A549 (cell line): ENCODE measurements around the gene CTBP2. TPM values are rescaled to one million over a fixed set of nuclear protein-coding genes. Genes with fewer than 3 reads are reported as not detected.
A peak's percentile ranks its signal among the peaks of the same experiment; 100 is the strongest.

Experiments used
- ATAC-seq, 2 experiments: fragments of 200-7000 bp in 1 of 2; fragments of >200 bp in 1 of 2; cut with Nextera tagmentation in 1 of 2; cut with Tn5 transposase in 1 of 2; 3 replicates each; pipeline versions ENCODE4 v1.8.0 to v1.9.1; 2018 to 2020; ENCODE audit warnings: mild to moderate bottlenecking in 1 of 2, moderate library complexity in 1 of 2
- CTCF ChIA-PET: fragments of 300-600 bp; sonication (Branson Sonifier 250); formaldehyde crosslinking; extraction: SDS; loops from one replicate; lab custom pipeline; 2021; ENCODE audit warnings: antibody characterized with exemption, inconsistent platforms; lab: Yijun Ruan, JAX
- POLR2A ChIA-PET: fragments of 350-600 bp; formaldehyde crosslinking; extraction: SDS; loops from one replicate; lab custom pipeline; 2021; ENCODE audit warnings: antibody characterized with exemption, inconsistent platforms; lab: Yijun Ruan, JAX
- DNase-seq, 2 experiments: peaks; one replicate each; pipeline versions ENCODE4 v3.0.0 to v3.0.0-alpha.2; 2011 to 2016; ENCODE audit warnings: low read depth in 1 of 2, low spot score in 1 of 2
- FAIRE-seq: peaks from 2 replicates; lab custom pipeline; 2011; peaks lifted over from hg19 to GRCh38; lab: Jason Lieb, UNC
- H3K27ac ChIP-seq, 2 experiments: fragments of >200 bp; sonication (Bioruptor Twin); formaldehyde crosslinking; 3 replicates each; pipeline ENCODE4 v1.5.1; 2016 to 2017
- H3K4me1 ChIP-seq: fragments of >200 bp; sonication (Bioruptor Twin); formaldehyde crosslinking; 3 replicates; pipeline ENCODE4 v1.6.1; 2016
- H3K4me2 ChIP-seq: fragments of >200 bp; sonication (Bioruptor Twin); formaldehyde crosslinking; 3 replicates; pipeline ENCODE4 v1.6.1; 2016
- H3K4me3 ChIP-seq: fragments of >200 bp; sonication (Bioruptor Twin); formaldehyde crosslinking; 3 replicates; pipeline ENCODE4 v1.5.1; 2016
- H3K9me3 ChIP-seq: fragments of >200 bp; sonication (Bioruptor Twin); formaldehyde crosslinking; 3 replicates; pipeline ENCODE4 v1.6.1; 2016
- BHLHE40 ChIP-seq: IDR thresholded peaks from 2 replicates; pipeline ENCODE4 v1.6.1; 2012; ENCODE audit warnings: low read depth, low read length, inconsistent platforms
- CBX2 ChIP-seq: fragments of 200-600 bp; sonication (generic); IDR thresholded peaks from 2 replicates; pipeline ENCODE4 v1.6.1; 2016; ENCODE audit warnings: low read depth, mild to moderate bottlenecking, borderline replicate concordance
- CBX8 ChIP-seq: fragments of 200-600 bp; sonication (generic); IDR thresholded peaks from 2 replicates; pipeline ENCODE4 v1.6.1; 2016
- EHMT2 ChIP-seq: fragments of 200-600 bp; sonication (generic); IDR thresholded peaks from 2 replicates; pipeline ENCODE4 v1.6.1; 2016; ENCODE audit warnings: antibody characterized with exemption, low read depth, mild to moderate bottlenecking, moderate library complexity
- EP300 ChIP-seq, 2 experiments: fragments of >200 bp; sonication (Bioruptor Twin); formaldehyde crosslinking; IDR thresholded peaks; 2 replicates in 1 of 2; 3 replicates in 1 of 2; pipeline ENCODE4 v1.6.1; 2016 to 2017
- ESRRA ChIP-seq: fragments of 150-350 bp; IDR thresholded peaks from 2 replicates; pipeline ENCODE4 v1.6.1; 2014; ENCODE audit warnings: mild to moderate bottlenecking, low read length, borderline replicate concordance
- FOSB ChIP-seq: fragments of 250-450 bp; sonication (Bioruptor Pico); IDR thresholded peaks from 2 replicates; pipeline ENCODE4 v1.5.0; 2020; ENCODE audit warnings: mild to moderate bottlenecking, moderate library complexity
- HOXA7 ChIP-seq: fragments of 250-450 bp; sonication (Bioruptor Pico); IDR thresholded peaks from 2 replicates; pipeline ENCODE4 v1.5.0; 2020; ENCODE audit warnings: mild to moderate bottlenecking, moderate library complexity
- HOXB13 ChIP-seq: fragments of 250-450 bp; sonication (Bioruptor Pico); IDR thresholded peaks from 2 replicates; pipeline ENCODE4 v1.5.0; 2020; ENCODE audit warnings: low read depth, mild to moderate bottlenecking, moderate library complexity
- KDM1A ChIP-seq: fragments of 200-600 bp; sonication (generic); IDR thresholded peaks from 2 replicates; pipeline ENCODE4 v1.6.1; 2016; ENCODE audit warnings: low read depth, mild to moderate bottlenecking
- KDM5A ChIP-seq: fragments of 200-600 bp; sonication (generic); IDR thresholded peaks from 2 replicates; pipeline ENCODE4 v1.6.1; 2016; ENCODE audit warnings: antibody characterized with exemption, mild to moderate bottlenecking
- MAFK ChIP-seq: fragments of 450-650 bp; IDR thresholded peaks from 2 replicates; pipeline ENCODE4 v1.6.1; 2014; ENCODE audit not compliant: partially characterized antibody
- MYC ChIP-seq: IDR thresholded peaks from 2 replicates; pipeline ENCODE4 v1.6.1; 2012; ENCODE audit warnings: mild to moderate bottlenecking, inconsistent platforms, low read length, improper control_type of control experiment, borderline replicate concordance
- NFE2L2 ChIP-seq: fragments of 150-350 bp; conservative IDR thresholded peaks from 2 replicates; pipeline ENCODE4 v1.6.1; 2014; ENCODE audit warnings: low read length
- RAD21 ChIP-seq, 2 experiments: fragments of >200 bp in 1 of 2; sonication (Bioruptor Twin) in 1 of 2; formaldehyde crosslinking in 1 of 2; IDR thresholded peaks in 1 of 2; conservative IDR thresholded peaks in 1 of 2; 2 replicates in 1 of 2; 3 replicates in 1 of 2; pipeline ENCODE4 v1.6.1; 2012 to 2018; ENCODE audit warnings: inconsistent platforms in 1 of 2
- RNF2 ChIP-seq: fragments of 200-600 bp; sonication (generic); IDR thresholded peaks from 2 replicates; pipeline ENCODE4 v1.6.1; 2016; ENCODE audit warnings: low read depth, mild to moderate bottlenecking, antibody characterized with exemption, moderate library complexity, borderline replicate concordance
- SMC3 ChIP-seq: fragments of >200 bp; sonication (Bioruptor Twin); formaldehyde crosslinking; IDR thresholded peaks from 3 replicates; pipeline ENCODE4 v1.6.1; 2018; ENCODE audit warnings: inconsistent platforms
- SREBF2 ChIP-seq: fragments of 450-650 bp; IDR thresholded peaks from 2 replicates; pipeline ENCODE4 v1.6.1; 2014; ENCODE audit warnings: mild to moderate bottlenecking, moderate library complexity
- ZC3H11A ChIP-seq: fragments of 450-650 bp; IDR thresholded peaks from 2 replicates; pipeline ENCODE4 v1.6.1; 2014; ENCODE audit warnings: antibody characterized with exemption, mild to moderate bottlenecking
- ZSCAN20 ChIP-seq: fragments of 250-450 bp; sonication (Bioruptor Pico); IDR thresholded peaks from 2 replicates; pipeline ENCODE4 v1.8.0; 2022; ENCODE audit warnings: mild to moderate bottlenecking, moderate library complexity
- WGBS: methylation state at CpG from one replicate; pipeline ENCODE4 v1.1.6; 2017; ENCODE audit errors: missing lambda C conversion rate; 5-methylcytosine and 5-hydroxymethylcytosine counted together
- polyA plus RNA-seq, 4 experiments: library from polyadenylated mRNA; depleted of rRNA in 3 of 4; stranded (reverse); fragments of >200 nt; fragmentation: RNase III in 1 of 4; extraction: RNeasy Plus Mini Kit Qiagen cat#74134 plus additional on column Dnase treatment in 1 of 4; gene quantifications; 2 replicates in 3 of 4; 3 replicates in 1 of 4; pipeline ENCODE4 v1.2.3, GENCODE V29; 2011 to 2017
- TF ChIP-seq, protein P1 (sequence below): fragments of 250-450 bp; sonication (Bioruptor Pico); IDR thresholded peaks from 2 replicates; pipeline ENCODE4 v1.5.0; 2021; ENCODE audit warnings: mild to moderate bottlenecking, moderate library complexity, borderline replicate concordance
- TF ChIP-seq, protein P2 (sequence below): fragments of 250-450 bp; sonication (Bioruptor Pico); IDR thresholded peaks from 2 replicates; pipeline ENCODE4 v1.5.0; 2020; ENCODE audit warnings: low read depth, mild to moderate bottlenecking, moderate library complexity

CTBP2 gene
- polyA plus RNA-seq, 2 of the 4 experiments (the other 2 are of a cell fraction) = 74.9 to 78.9 TPM

DNA sequence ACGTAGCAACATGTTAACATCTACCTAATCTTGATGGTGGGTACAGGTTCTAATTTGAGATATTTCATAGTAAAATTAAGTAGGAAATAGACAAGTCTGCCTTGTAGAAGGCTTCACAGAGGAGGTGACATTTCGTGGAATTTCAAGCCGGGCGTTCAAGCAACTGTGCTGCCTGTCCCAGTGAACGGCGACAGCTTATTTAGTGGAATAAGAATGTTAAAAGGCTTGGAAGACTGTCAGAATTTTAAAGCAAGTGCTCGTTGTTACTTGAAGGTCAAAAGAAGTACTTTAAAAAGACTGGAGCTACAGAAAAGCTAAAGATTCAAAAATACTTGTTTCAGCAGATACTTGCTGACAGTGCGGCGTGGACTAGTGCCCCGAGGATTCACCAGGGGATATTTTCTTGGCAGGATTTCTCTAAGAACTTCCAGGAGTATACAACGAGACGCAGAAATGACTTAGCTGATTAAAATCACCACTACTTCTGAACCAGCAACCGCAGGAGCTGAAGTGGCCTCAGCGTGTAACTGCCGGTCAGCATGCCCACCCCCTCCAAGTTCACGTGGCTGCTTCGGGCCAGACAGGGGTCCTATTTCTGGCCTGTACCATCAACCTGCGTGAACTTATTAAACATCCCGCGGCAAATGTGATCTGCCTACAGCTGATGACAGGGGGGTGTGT lies 46.5 kb downstream of the CTBP2 start:
- ATAC-seq = no peak
- ChIA-PET CTCF (interaction anchor here (1.2 kb wide), 2 partner anchors 25 to 66 kb away, joined by 3 read pairs; no protein-coding TSS in a partner anchor), POLR2A (no interaction called here)
- Histone ChIP-seq H3K9me3 (peaks cover 5% of the 10 kb centered on the region; the same call in 1 of the 3 replicates), H3K4me3 (no peak overlapping the region), H3K4me2 (no peak overlapping the region), H3K27ac (no peak overlapping the region), H3K4me1 (peaks cover 34% of the 10 kb centered on the region; the same call in 2 of the 3 replicates)
- DNase-seq = no peak
- no peak for TF ChIP-seq SMC3
- FAIRE-seq = no peak
- 88% methylated on average over 20 of the region's 20 CpGs for WGBS

DNA sequence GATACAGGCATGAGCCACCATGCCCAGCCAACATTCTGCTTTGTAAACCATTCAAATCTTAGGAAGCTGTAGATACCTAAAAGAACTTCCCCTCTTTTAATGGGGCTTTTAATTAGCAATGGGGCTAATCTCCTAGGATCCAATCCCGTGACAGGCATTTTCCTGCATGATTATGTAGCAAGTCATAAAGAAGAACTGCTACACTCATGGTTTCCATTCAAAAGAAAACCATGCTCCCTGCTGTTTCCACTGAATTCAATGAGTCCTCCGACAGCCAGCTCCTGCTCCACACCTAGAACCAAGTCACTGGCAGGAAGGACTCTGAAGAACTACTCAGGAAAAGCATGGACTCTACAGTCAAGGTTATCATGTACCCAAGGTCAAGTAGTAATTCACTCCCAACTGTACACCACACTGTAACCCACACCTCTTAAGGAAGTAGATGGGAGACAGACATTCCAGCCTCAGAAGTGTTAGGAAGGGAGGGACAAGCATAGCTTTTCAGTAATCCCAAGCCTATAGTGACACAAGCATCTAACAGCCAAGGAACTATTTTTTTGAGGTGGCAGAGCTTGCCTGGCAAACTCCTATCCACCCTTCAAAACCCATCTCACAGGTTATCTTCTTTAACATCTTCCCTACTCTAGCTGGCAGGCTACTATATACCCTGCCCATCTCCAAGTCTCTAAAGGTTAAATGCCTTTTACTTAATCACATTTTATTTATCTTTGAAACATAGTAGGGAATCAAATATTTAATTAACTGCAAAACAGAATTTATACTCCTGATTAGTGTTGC lies 47.5 kb downstream of the CTBP2 start:
- TF ChIP-seq RNF2 (no peak), MYC (no peak), ZSCAN20 (no peak), NFE2L2 (no peak), HOXA7 (no peak), KDM5A (no peak), RAD21 (conservative IDR thresholded peaks at IDR 0.05 in 1 of 2, IDR thresholded peaks at IDR 0.05 in 1 of 2) (no peak), ESRRA (no peak), EHMT2 (no peak), MAFK (no peak)
- WGBS = 85% methylated on average over 2 of the region's 2 CpGs
- Histone ChIP-seq H3K4me3 (no peak overlapping the region), H3K4me1 (peaks cover 28% of the 10 kb centered on the region; the same call in 1 of the 3 replicates), H3K27ac (no peak overlapping the region), H3K9me3 (peaks cover 15% of the 10 kb centered on the region; the same call in 2 of the 3 replicates), H3K4me2 (no peak overlapping the region)
- ATAC-seq = no peak
- no peak for DNase-seq
- ChIA-PET POLR2A (no interaction called here), CTCF (interaction anchor here (0.7 to 1.2 kb wide), 3 partner anchors 16 to 294 kb away, joined by 3 to 4 read pairs (median 3); no protein-coding TSS in a partner anchor)
- no peak for FAIRE-seq

DNA sequence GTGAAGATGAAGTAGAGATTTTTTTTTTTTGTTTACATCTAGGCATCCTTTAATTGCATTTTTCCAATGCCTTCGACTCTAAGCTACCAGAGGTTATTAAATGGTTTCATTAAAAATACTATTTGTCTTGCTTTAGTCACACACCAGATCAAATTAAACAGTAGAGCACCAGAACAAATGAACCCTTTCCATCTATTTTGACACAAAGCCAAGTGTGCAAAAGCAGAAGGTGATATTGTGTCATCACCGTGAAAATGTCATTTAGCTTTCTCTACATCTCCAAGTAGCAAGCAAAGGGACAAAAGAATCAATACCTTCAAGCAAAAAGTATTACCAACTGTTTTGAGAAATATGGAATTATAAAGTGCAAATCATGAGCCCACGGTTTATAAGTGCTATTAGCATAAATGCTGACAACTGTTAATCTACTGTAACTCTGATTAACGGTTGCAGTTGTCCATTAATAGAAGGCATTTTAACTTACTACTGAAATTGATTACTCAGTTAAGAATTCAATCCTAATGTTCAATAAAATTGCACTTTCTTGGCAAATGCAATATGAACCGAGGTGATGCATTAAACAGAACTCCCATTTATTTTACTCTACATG lies 49.1 kb downstream of the CTBP2 start:
- Histone ChIP-seq H3K4me1 (peaks cover 16% of the 10 kb centered on the region; the same call in 1 of the 3 replicates), H3K9me3 (peaks cover 16% of the 10 kb centered on the region; the same call in 2 of the 3 replicates), H3K4me2 (no peak overlapping the region), H3K4me3 (no peak overlapping the region), H3K27ac (no peak overlapping the region)
- no peak for ATAC-seq
- FAIRE-seq = no peak
- DNase-seq = no peak
- ChIA-PET POLR2A (no interaction called here), CTCF (interaction anchor here (1.0 kb wide), 2 partner anchors 12 to 19 kb away, joined by 3 read pairs; no protein-coding TSS in a partner anchor)
- 79% methylated on average over 5 of the region's 5 CpGs for WGBS
- TF ChIP-seq MAFK = peak; percentile 55
- TF ChIP-seq ZC3H11A = no peak
- TF ChIP-seq FOSB (CRISPR knock-in tag) = no peak
- TF ChIP-seq BHLHE40 = no peak

DNA sequence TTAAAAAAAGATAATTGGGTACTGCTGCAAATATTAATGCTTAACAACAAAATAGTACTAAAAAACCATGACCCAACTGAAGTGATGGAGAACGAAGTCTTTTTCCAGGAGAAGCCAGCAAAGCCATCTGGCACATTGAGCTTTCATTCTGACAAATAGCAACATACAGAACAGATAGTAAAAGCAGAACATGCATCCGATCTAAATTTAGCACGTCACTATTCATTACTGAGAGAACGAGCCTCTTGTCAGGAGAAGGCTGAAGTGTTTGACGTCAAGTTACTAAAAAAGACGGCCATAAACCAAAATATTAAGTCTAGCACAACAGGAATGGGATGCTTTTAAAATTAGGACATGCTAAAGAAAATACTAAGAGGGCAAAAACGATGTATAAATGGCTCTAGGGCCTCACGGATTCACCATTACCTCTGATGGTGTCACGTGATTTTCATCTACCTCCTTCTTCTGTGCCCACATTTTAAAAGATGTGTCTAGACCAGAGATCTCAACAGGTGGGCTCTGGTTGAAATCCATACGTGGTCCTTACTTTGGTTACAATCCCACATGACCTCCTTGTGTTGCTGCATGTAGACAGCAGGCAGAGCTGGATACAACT lies 52.3 kb downstream of the CTBP2 start:
- no peak overlapping the region for H3K4me3 ChIP-seq
- peaks cover 16% of the 10 kb centered on the region; the same call in 2 of the 3 replicates for H3K4me1 ChIP-seq
- H3K9me3 ChIP-seq = peaks cover 16% of the 10 kb centered on the region; the same call in 2 of the 3 replicates
- ATAC-seq = no peak
- TF ChIP-seq, protein P1, sequence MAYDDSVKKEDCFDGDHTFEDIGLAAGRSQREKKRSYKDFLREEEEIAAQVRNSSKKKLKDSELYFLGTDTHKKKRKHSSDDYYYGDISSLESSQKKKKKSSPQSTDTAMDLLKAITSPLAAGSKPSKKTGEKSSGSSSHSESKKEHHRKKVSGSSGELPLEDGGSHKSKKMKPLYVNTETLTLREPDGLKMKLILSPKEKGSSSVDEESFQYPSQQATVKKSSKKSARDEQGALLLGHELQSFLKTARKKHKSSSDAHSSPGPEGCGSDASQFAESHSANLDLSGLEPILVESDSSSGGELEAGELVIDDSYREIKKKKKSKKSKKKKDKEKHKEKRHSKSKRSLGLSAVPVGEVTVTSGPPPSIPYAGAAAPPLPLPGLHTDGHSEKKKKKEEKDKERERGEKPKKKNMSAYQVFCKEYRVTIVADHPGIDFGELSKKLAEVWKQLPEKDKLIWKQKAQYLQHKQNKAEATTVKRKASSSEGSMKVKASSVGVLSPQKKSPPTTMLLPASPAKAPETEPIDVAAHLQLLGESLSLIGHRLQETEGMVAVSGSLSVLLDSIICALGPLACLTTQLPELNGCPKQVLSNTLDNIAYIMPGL (CRISPR knock-in tag) = no peak
- TF ChIP-seq EP300 (IDR thresholded peaks at IDR 0.05) (no peak), KDM5A (no peak), HOXB13 (CRISPR knock-in tag) (no peak), BHLHE40 (no peak), CBX2 (no peak), SREBF2 (no peak), SMC3 (no peak), RAD21 (conservative IDR thresholded peaks at IDR 0.05 in 1 of 2, IDR thresholded peaks at IDR 0.05 in 1 of 2) (no peak), KDM1A (no peak), CBX8 (no peak), MYC (no peak), NFE2L2 (no peak)
- TF ChIP-seq, protein P2, sequence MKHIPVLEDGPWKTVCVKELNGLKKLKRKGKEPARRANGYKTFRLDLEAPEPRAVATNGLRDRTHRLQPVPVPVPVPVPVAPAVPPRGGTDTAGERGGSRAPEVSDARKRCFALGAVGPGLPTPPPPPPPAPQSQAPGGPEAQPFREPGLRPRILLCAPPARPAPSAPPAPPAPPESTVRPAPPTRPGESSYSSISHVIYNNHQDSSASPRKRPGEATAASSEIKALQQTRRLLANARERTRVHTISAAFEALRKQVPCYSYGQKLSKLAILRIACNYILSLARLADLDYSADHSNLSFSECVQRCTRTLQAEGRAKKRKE (CRISPR knock-in tag) = no peak
- no peak for DNase-seq
- no peak overlapping the region for H3K27ac ChIP-seq
- POLR2A ChIA-PET = no interaction called here
- FAIRE-seq = no peak
- 92% methylated on average over 10 of the region's 10 CpGs for WGBS
- CTCF ChIA-PET = interaction anchor here (1.2 kb wide), 1 partner anchor 9 kb away, joined by 5 read pairs; no protein-coding TSS in a partner anchor
- no peak overlapping the region for H3K4me2 ChIP-seq
